ENCODE results near the gene HSPB6. TPM values are rescaled to one million over a fixed set of nuclear protein-coding genes. Genes with fewer than 3 reads are reported as not detected.

The HSPB6 gene
- total RNA-seq, 1 donor from 2014 or later = 0.17 TPM

- peak; percentile 77 for DNase-seq (ENCODE audit: low read depth)
- peak within 1 kb of the TSS; percentile 93 for H3K4me3 ChIP-seq (ENCODE audit: low read depth, low read length)
- peaks cover 5% of the 10 kb centered on the region for H3K36me3 ChIP-seq (ENCODE audit: control insufficient read depth, insufficient read depth, low read length)
- TF ChIP-seq, protein P1, sequence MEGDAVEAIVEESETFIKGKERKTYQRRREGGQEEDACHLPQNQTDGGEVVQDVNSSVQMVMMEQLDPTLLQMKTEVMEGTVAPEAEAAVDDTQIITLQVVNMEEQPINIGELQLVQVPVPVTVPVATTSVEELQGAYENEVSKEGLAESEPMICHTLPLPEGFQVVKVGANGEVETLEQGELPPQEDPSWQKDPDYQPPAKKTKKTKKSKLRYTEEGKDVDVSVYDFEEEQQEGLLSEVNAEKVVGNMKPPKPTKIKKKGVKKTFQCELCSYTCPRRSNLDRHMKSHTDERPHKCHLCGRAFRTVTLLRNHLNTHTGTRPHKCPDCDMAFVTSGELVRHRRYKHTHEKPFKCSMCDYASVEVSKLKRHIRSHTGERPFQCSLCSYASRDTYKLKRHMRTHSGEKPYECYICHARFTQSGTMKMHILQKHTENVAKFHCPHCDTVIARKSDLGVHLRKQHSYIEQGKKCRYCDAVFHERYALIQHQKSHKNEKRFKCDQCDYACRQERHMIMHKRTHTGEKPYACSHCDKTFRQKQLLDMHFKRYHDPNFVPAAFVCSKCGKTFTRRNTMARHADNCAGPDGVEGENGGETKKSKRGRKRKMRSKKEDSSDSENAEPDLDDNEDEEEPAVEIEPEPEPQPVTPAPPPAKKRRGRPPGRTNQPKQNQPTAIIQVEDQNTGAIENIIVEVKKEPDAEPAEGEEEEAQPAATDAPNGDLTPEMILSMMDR (IDR thresholded peaks at IDR 0.05; ENCODE audit: insufficient read depth, low read length, poor library complexity, severe bottlenecking) = no peak
- H3K27me3 ChIP-seq (ENCODE audit: control insufficient read depth, insufficient read depth, low read length) = no peaks in the 10 kb centered on the region
These were observed 39.0 kb downstream of the HSPB6 start, which contains the start of gene KMT2B for GRCh38 chr19:35717665-35718344. KMT2B (plus strand) TSS chr19:35718003; CDS start chr19:35718019, 16 bp downstream.

DNA sequence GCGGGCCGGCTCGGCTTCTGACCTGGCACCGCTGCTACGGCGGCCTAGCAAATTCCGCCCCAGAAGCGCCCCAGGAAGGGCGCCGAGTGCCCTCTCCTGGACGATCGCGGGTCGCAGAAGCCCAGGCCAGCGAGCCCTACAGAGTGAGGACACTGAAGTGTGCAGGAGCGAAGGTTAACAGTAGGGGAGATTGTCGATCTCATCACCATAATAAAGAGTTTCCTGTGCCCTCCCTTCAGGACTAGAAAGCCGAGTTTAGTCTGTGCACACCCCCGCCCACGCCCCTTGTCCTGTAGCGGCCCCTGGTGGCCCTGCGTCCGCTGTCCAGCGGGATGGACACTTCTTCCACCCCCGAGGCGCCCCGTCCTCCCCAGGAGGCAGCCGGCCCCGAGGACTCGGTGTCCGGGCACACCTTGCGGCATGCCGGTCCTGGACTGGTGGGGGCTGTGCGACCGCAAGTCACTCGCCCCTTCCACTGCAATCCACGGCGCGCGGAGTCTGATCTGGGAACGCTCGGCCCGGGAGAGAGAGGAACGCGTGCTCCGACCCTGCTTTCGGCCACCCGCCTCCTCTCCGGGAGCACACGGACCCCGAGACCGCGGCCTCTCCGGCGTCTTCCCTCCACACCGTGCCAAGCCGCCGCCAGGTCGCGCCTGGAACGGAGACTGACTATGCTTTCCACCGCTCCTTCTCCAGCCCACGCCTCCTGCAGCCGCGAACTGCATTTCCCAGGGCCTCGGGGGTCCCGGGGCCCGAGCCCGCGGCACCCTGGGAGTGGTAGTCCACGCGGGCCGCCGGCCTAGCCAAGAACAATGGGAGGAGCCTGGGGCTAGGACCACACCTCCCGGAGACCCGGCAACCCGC, 39.8 kb downstream of the HSPB6 start:
- TF ChIP-seq, protein P1 (IDR thresholded peaks at IDR 0.05; ENCODE audit: insufficient read depth, low read length, poor library complexity, severe bottlenecking) = peak; percentile 96
- DNase-seq (ENCODE audit: low read depth) = peak; percentile 37

GRCh38 chr19:35715981-35716800, 40.6 kb downstream of the HSPB6 start:
- peak overlapping the region; percentile 93 for H3K4me3 ChIP-seq (ENCODE audit: low read depth, low read length)
- H3K27me3 ChIP-seq (ENCODE audit: control insufficient read depth, insufficient read depth, low read length) = no peaks in the 10 kb centered on the region
- H3K36me3 ChIP-seq (ENCODE audit: control insufficient read depth, insufficient read depth, low read length) = no peaks in the 10 kb centered on the region
- DNase-seq (ENCODE audit: low read depth) = no peak
- TF ChIP-seq, protein P1 (IDR thresholded peaks at IDR 0.05; ENCODE audit: insufficient read depth, low read length, poor library complexity, severe bottlenecking) = no peak

More for the DNA sequence above, 39.8 kb downstream of the HSPB6 start:
- peak overlapping the region; percentile 93 for H3K4me3 ChIP-seq (ENCODE audit: low read depth, low read length)
- no peaks in the 10 kb centered on the region for H3K27me3 ChIP-seq (ENCODE audit: control insufficient read depth, insufficient read depth, low read length)
- H3K36me3 ChIP-seq (ENCODE audit: control insufficient read depth, insufficient read depth, low read length) = peaks cover 2% of the 10 kb centered on the region

DNA sequence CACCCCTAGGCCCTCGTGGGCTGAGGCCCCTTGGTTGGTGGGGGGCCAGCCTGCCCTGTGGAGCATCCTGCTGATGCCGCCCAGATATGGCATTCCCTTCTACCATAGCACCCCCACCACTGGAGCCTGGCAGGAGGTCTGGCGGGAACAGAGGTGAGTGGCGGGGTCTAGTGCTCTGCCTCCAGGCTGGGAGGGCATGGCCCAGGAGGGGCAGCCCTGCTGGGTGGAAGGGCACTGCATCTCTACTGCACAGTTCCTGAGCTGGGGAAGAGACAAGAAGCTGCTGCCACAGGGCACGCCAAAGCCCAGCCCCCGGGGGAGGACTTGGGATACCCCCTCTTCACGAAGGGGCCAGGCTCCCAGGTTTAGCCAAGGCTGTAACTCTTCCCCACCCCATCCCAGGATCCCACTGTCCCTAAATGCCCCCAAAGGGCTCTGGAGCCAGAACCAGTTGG, 41.4 kb downstream of the HSPB6 start:
- no peak overlapping the region for H3K4me3 ChIP-seq (ENCODE audit: low read depth, low read length)
- no peaks in the 10 kb centered on the region for H3K36me3 ChIP-seq (ENCODE audit: control insufficient read depth, insufficient read depth, low read length)
- no peaks in the 10 kb centered on the region for H3K27me3 ChIP-seq (ENCODE audit: control insufficient read depth, insufficient read depth, low read length)
- TF ChIP-seq, protein P1 (IDR thresholded peaks at IDR 0.05; ENCODE audit: insufficient read depth, low read length, poor library complexity, severe bottlenecking) = no peak
- no peak for DNase-seq (ENCODE audit: low read depth)

GRCh38 chr19:35714601-35715354, 42.1 kb downstream of the HSPB6 start:
- DNase-seq (ENCODE audit: low read depth) = no peak
- Histone ChIP-seq H3K4me3 (ENCODE audit: low read depth, low read length) (no peak overlapping the region), H3K27me3 (ENCODE audit: control insufficient read depth, insufficient read depth, low read length) (no peaks in the 10 kb centered on the region), H3K36me3 (ENCODE audit: control insufficient read depth, insufficient read depth, low read length) (no peaks in the 10 kb centered on the region)
- TF ChIP-seq, protein P1 (IDR thresholded peaks at IDR 0.05; ENCODE audit: insufficient read depth, low read length, poor library complexity, severe bottlenecking) = no peak

Data from kidney epithelial cell (primary cell).